ENCODE data around the gene SPG21. TPM values are rescaled to one million over a fixed set of nuclear protein-coding genes. Genes with fewer than 3 reads are reported as not detected.

The SPG21 gene
- total RNA-seq, 1 donor from 2014 or later = 82.7 TPM

DNA sequence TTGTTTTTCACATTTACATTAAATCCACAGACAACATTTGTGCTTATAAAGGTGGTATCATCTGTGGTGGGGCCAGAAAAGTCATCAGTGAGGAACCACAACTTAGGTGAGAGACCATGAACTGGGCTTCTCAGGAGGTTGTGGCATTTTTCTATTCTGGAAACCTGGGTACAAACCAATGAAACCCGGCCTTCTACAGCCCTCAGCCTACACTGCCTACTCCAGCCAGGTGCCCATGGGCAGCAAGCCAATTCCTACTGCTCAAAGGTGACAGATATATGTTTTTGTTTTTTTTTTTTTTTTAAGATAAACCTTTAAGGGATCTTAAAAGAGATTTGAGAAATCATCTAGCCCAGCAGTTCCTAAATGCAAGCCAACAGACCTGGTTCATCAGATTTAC lies 20.3 kb downstream of the SPG21 start:
- Mint-ChIP-seq H3K4me3 (ENCODE audit: unreplicated experiment) (no peak overlapping the region), H3K4me1 (ENCODE audit: low read depth, unreplicated experiment) (no peaks in the 10 kb centered on the region), H3K27me3 (ENCODE audit: unreplicated experiment) (no peaks in the 10 kb centered on the region), H3K9me3 (ENCODE audit: unreplicated experiment) (no peaks in the 10 kb centered on the region), H3K27ac (ENCODE audit: unreplicated experiment) (no peak overlapping the region), H3K36me3 (ENCODE audit: unreplicated experiment) (peaks cover 4% of the 10 kb centered on the region)
- no peak for TF ChIP-seq CTCF (IDR thresholded peaks at IDR 0.05; ENCODE audit: partially characterized antibody, unreplicated experiment)
- DNase-seq = no peak

GRCh38 chr15:64961013-64961412 lies 28.7 kb downstream of the SPG21 start:
- no peaks in the 10 kb centered on the region for H3K27me3 Mint-ChIP-seq (ENCODE audit: unreplicated experiment)
- H3K27ac Mint-ChIP-seq (ENCODE audit: unreplicated experiment) = no peak overlapping the region
- peaks cover 2% of the 10 kb centered on the region for H3K4me1 Mint-ChIP-seq (ENCODE audit: low read depth, unreplicated experiment)
- no peaks in the 10 kb centered on the region for H3K9me3 Mint-ChIP-seq (ENCODE audit: unreplicated experiment)
- peaks cover 16% of the 10 kb centered on the region for H3K36me3 Mint-ChIP-seq (ENCODE audit: unreplicated experiment)
- H3K4me3 Mint-ChIP-seq (ENCODE audit: unreplicated experiment) = no peak overlapping the region
- no peak for DNase-seq
- no peak for TF ChIP-seq CTCF (IDR thresholded peaks at IDR 0.05; ENCODE audit: partially characterized antibody, unreplicated experiment)

DNA sequence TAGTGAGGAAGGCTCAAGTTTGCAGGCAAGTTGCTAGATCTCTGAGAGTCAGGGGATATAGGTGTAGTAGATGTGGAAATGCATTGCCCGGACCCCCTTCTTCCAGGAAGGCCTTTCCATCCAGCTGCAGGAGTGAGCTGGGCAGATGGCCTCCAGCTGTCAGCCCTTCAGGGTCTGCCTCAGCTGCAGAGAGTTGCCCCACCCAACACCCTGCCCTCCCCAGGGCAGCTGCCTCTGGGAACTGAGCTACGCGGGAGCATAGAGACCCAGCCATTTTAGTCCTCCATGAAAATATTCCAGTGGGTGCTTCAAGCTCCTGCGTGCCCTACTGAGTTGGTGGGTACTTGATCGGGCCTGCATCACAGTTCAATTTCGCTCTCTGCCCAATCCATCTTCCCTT lies 29.6 kb downstream of the SPG21 start:
- peaks cover 2% of the 10 kb centered on the region for H3K4me1 Mint-ChIP-seq (ENCODE audit: low read depth, unreplicated experiment)
- no peak for TF ChIP-seq CTCF (IDR thresholded peaks at IDR 0.05; ENCODE audit: partially characterized antibody, unreplicated experiment)
- no peak for DNase-seq
- no peaks in the 10 kb centered on the region for H3K27me3 Mint-ChIP-seq (ENCODE audit: unreplicated experiment)
- peaks cover 21% of the 10 kb centered on the region for H3K36me3 Mint-ChIP-seq (ENCODE audit: unreplicated experiment)
- no peak overlapping the region for H3K4me3 Mint-ChIP-seq (ENCODE audit: unreplicated experiment)
- H3K27ac Mint-ChIP-seq (ENCODE audit: unreplicated experiment) = peak overlapping the region; percentile 55
- no peaks in the 10 kb centered on the region for H3K9me3 Mint-ChIP-seq (ENCODE audit: unreplicated experiment)

- H3K4me3 Mint-ChIP-seq (ENCODE audit: unreplicated experiment) = no peak overlapping the region
- H3K27me3 Mint-ChIP-seq (ENCODE audit: unreplicated experiment) = no peaks in the 10 kb centered on the region
- H3K4me1 Mint-ChIP-seq (ENCODE audit: low read depth, unreplicated experiment) = peaks cover 2% of the 10 kb centered on the region
- DNase-seq = no peak
- no peak for TF ChIP-seq CTCF (IDR thresholded peaks at IDR 0.05; ENCODE audit: partially characterized antibody, unreplicated experiment)
- H3K27ac Mint-ChIP-seq (ENCODE audit: unreplicated experiment) = no peak overlapping the region
- peaks cover 4% of the 10 kb centered on the region for H3K9me3 Mint-ChIP-seq (ENCODE audit: unreplicated experiment)
- peaks cover 28% of the 10 kb centered on the region for H3K36me3 Mint-ChIP-seq (ENCODE audit: unreplicated experiment)
These were observed 30.6 kb downstream of the SPG21 start for GRCh38 chr15:64959128-64959527.

DNA sequence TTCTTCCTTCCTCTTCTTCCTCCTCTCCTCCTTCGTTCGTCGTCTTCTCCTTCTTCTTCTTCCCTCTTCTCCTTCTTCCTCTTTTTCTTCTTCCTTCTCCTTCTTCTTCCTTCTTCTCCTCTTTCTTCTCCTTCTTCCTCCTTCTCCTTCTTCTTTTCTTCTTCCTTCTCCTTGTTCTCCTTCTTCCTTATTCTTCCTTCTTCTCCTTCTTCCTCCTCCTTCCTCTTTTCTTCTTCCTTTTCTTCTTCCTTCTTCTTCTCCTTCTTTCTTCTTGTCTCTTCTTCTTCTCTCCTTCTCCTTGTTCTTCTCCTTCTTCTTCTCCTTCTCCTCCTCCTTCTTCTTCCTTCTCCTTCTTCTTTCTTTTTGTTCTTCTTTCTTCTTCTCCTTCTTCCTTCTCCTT lies 35.3 kb downstream of the SPG21 start:
- Mint-ChIP-seq H3K27me3 (ENCODE audit: unreplicated experiment) (peaks cover 11% of the 10 kb centered on the region), H3K9me3 (ENCODE audit: unreplicated experiment) (peaks cover 19% of the 10 kb centered on the region), H3K36me3 (ENCODE audit: unreplicated experiment) (peaks cover 37% of the 10 kb centered on the region), H3K4me3 (ENCODE audit: unreplicated experiment) (no peak overlapping the region), H3K4me1 (ENCODE audit: low read depth, unreplicated experiment) (peaks cover 3% of the 10 kb centered on the region), H3K27ac (ENCODE audit: unreplicated experiment) (no peak overlapping the region)
- DNase-seq = no peak
- no peak for TF ChIP-seq CTCF (IDR thresholded peaks at IDR 0.05; ENCODE audit: partially characterized antibody, unreplicated experiment)

Data from glutamatergic neuron (in vitro differentiated cells).